ENCODE results near the gene HDDC2. TPM values are rescaled to one million over a fixed set of nuclear protein-coding genes. Genes with fewer than 3 reads are reported as not detected.

Gene HDDC2
- 91.4 to 108 TPM (median 101 TPM) in 5 replicates for total RNA-seq (2022; extraction: Qiagen RNA extraction; ENCODE audit: low read depth)

GRCh38 chr6:125301435-125302391 is at the start of gene HDDC2:
HDDC2 (minus strand) TSS chr6:125301967; CDS start chr6:125301932, 35 bp downstream.

Other genes with a start within 250 kb of the HDDC2 start
- gene TPD52L1, start 148.2 kb downstream of the HDDC2 start, total RNA-seq (2022; extraction: Qiagen RNA extraction; ENCODE audit: low read depth) = 43.8 to 50.6 TPM (median 47.9 TPM) in 5 replicates